ENCODE results near the gene ENTHD1. TPM values are rescaled to one million over a fixed set of nuclear protein-coding genes. Genes with fewer than 3 reads are reported as not detected.

Gene ENTHD1
- total and polyA plus RNA-seq, 2 of the 4 experiments (the other 2 are of a cell fraction): not detected

DNA sequence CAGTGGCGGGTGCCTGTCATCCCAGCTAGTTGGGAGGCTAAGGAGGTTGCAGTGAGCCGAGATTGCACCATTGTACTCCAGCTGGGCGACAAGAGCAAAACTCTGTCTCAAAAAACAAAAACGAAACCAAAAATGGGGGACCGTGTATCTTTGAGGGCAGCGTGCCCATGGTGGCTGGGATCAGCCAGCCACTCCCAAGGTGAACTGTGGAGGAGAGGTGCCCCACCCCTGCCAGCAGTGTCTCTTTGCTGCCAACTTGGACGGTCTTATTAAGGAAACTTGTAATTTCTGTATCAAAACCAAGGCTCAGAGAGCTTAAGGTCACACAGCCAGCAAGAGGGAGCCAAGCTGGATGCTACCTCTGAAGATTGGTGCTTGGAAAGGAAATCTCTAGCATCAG is 175.4 kb downstream of the ENTHD1 start:
- DNase-seq (no peak), ATAC-seq (ENCODE audit: low read depth) (no peak)
- Histone ChIP-seq H3K9ac (ENCODE audit: low read depth, low read length) (no peak overlapping the region), H3K23ac (ENCODE audit: low read depth, low read length) (no peak overlapping the region), H3K18ac (ENCODE audit: low read depth, low read length) (no peak overlapping the region), H3K4me1 (ENCODE audit: control insufficient read depth, insufficient read depth, low read length) (no peaks in the 10 kb centered on the region), H3K4me3 (ENCODE audit: insufficient read depth, low read depth, low read length) (no peak overlapping the region), H3K27ac (ENCODE audit: insufficient read depth, low read length) (no peak overlapping the region), H2BK5ac (ENCODE audit: low read depth, low read length, poor library complexity, severe bottlenecking) (no peak overlapping the region), H3K4ac (ENCODE audit: low read depth, low read length) (no peak overlapping the region), H3K14ac (replicated peaks; ENCODE audit: low read depth, low read length) (no peak overlapping the region), H3K9me3 (ENCODE audit: control insufficient read depth, insufficient read depth, low read length) (no peaks in the 10 kb centered on the region), H2AFZ (replicated peaks; ENCODE audit: low read length, poor library complexity) (no peak overlapping the region), H4K5ac (ENCODE audit: low read depth, low read length) (no peak overlapping the region), H3K4me2 (ENCODE audit: low read depth, low read length) (no peak overlapping the region), H4K91ac (ENCODE audit: insufficient read depth, low read depth, low read length) (no peak overlapping the region), H2BK20ac (ENCODE audit: low read depth, low read length) (no peak overlapping the region), H4K20me1 (ENCODE audit: insufficient read depth, low read length) (no peaks in the 10 kb centered on the region), H4K8ac (ENCODE audit: low read depth in 2 of 2, low read length in 2 of 2) (no peak overlapping the region), H2BK15ac (ENCODE audit: low read depth, low read length) (no peak overlapping the region), H3K9me1 (ENCODE audit: insufficient read depth, low read length) (no peaks in the 10 kb centered on the region), H3K56ac (ENCODE audit: extremely low read depth, insufficient read depth, low read length) (no peak overlapping the region), H3K27me3 (ENCODE audit: control insufficient read depth, insufficient read depth, low read length) (peaks cover 45% of the 10 kb centered on the region), H2AK9ac (replicated peaks; ENCODE audit: low read depth, low read length, poor library complexity) (no peak overlapping the region), H2AK5ac (ENCODE audit: low read depth, low read length) (no peak overlapping the region), H3K36me3 (ENCODE audit: control insufficient read depth, insufficient read depth, low read length) (no peaks in the 10 kb centered on the region), H3K79me1 (ENCODE audit: low read depth in 1 of 2, low read length in 2 of 2) (no peaks in the 10 kb centered on the region), H2BK120ac (ENCODE audit: low read depth, low read length) (no peak overlapping the region)
- WGBS, 2 experiments (ENCODE audit: extremely low coverage in 2 of 2, insufficient read length in 1 of 2): 100% methylated on average over 1 of the region's 7 CpGs; no CpG with 5 or more reads in 1 of the 2 experiments
- dilution Hi-C loops (cut with HindIII; ENCODE audit: low sequenced_read_pairs, unreplicated experiment): no loop called here
- TF ChIP-seq CTCF (conservative IDR thresholded peaks at IDR 0.05; ENCODE audit: low read depth, low read length) (no peak), CEBPB (IDR thresholded peaks at IDR 0.05; ENCODE audit: low read depth, low read length) (no peak), CHD1 (IDR thresholded peaks at IDR 0.05; ENCODE audit: low read depth, low read length) (no peak), NFE2L2 (IDR thresholded peaks at IDR 0.05; ENCODE audit: low read depth, low read length) (no peak), RCOR1 (IDR thresholded peaks at IDR 0.05; ENCODE audit: insufficient replicate concordance, low read length) (no peak), BHLHE40 (IDR thresholded peaks at IDR 0.05; ENCODE audit: low read depth, low read length) (no peak), MXI1 (IDR thresholded peaks at IDR 0.05; ENCODE audit: borderline replicate concordance, low read depth, low read length) (no peak), MAZ (IDR thresholded peaks at IDR 0.05; ENCODE audit: borderline replicate concordance, low read depth, low read length) (no peak), MAFK (IDR thresholded peaks at IDR 0.05; ENCODE audit: low read depth, low read length) (no peak), ELK1 (IDR thresholded peaks at IDR 0.05; ENCODE audit: borderline replicate concordance, low read depth, low read length) (no peak), FOS (IDR thresholded peaks at IDR 0.05; ENCODE audit: low read depth, low read length) (no peak), RFX5 (IDR thresholded peaks at IDR 0.05; ENCODE audit: low read depth, low read length) (no peak), SMC3 (IDR thresholded peaks at IDR 0.05; ENCODE audit: low read depth, low read length) (no peak), RAD21 (IDR thresholded peaks at IDR 0.05; ENCODE audit: low read length) (no peak), POLR2A (IDR thresholded peaks at IDR 0.05; ENCODE audit: low read depth, low read length) (no peak)
- TF ChIP-seq, protein P1, sequence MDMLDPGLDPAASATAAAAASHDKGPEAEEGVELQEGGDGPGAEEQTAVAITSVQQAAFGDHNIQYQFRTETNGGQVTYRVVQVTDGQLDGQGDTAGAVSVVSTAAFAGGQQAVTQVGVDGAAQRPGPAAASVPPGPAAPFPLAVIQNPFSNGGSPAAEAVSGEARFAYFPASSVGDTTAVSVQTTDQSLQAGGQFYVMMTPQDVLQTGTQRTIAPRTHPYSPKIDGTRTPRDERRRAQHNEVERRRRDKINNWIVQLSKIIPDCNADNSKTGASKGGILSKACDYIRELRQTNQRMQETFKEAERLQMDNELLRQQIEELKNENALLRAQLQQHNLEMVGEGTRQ (IDR thresholded peaks at IDR 0.05; ENCODE audit: low read depth, low read length): no peak
- ChIA-PET CTCF (no interaction called here), POLR2A (ENCODE audit: unreplicated experiment) (no interaction called here)
- intact Hi-C loops (cut with micrococcal nuclease): no loop called here
- BruUV-seq (replicated peaks): no TSS peak
- in situ Hi-C loops (cut with MboI; ENCODE audit: low sequenced_read_pairs): no loop called here
